Stimulated activated CD8-positive, alpha-beta memory T cell treated with anti-CD3 and anti-CD28 coated beads, Interleukin-7, amount 100 ng/mL, for 1 hour (primary cell): ENCODE measurements around the gene TRIM33.

ENCODE experiments used
- DNase-seq, 2 donors: peaks; one replicate each; pipeline ENCODE4 v3.0.0-alpha.2; 2020; ENCODE audit warnings: low read depth in 2 of 2

Gene TRIM33

GRCh38 chr1:114350731-114351445, 160.1 kb downstream of the TRIM33 start:
- no peak for DNase-seq

- DNase-seq, result no peak
Measured at GRCh38 chr1:114349891-114350605, 161.0 kb downstream of the TRIM33 start.

GRCh38 chr1:114347431-114348209, 163.4 kb downstream of the TRIM33 start:
- no peak for DNase-seq

DNA sequence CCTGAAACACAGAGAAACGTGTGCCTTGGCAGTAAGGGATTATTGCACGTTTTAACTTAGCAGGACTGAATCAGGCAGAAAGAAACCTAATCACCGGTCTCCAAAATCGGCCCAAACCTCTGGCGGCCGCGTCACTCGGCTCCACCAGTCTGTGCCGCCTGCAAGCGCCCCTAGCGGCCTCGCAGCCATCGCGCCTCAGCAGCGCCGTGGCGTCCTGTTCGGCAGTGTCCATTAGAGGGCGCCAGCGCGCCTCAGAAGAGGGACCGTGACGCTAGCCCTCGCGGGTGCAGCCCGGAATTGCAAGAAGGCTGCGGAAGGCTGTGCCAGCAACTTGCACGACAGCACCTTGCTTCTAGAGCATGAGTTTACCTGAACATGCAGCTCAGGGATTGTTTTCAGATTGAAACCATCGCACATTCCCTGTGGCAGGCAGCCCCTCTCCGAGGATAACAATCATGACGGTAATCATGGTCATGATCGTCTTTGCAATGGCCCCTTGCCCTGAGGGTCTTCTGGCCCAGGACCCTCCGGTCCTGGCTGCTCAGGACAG, 164.4 kb downstream of the TRIM33 start:
- peak; percentile 95 to 97 for DNase-seq

DNA sequence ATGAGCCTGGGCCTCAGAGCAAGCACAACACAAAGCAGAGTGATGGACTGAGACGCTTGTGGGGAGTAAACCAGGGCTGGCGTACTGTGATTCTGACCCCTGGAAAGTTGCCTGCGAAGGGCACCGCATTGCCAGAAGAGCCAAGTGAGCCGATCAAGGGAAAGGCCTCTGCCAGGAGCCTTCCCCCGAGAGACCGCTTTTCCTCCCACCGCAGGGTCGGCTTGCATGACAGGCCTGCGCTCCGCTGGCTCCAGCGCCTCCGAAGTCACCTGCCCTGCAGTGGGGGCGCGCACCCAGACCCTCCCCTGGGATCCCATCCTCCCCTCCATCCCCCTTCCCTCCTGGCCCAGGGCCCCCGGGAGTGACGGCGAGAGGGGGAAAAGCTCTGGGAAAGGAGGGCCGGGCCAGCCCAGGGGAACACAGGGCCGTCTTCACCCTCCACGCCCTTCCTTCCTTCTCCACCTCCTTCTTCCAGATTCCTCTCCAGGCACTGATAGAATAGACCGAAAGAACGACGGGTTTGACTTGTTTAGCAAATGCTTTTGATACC, 165.0 kb downstream of the TRIM33 start:
- no peak for DNase-seq

DNA sequence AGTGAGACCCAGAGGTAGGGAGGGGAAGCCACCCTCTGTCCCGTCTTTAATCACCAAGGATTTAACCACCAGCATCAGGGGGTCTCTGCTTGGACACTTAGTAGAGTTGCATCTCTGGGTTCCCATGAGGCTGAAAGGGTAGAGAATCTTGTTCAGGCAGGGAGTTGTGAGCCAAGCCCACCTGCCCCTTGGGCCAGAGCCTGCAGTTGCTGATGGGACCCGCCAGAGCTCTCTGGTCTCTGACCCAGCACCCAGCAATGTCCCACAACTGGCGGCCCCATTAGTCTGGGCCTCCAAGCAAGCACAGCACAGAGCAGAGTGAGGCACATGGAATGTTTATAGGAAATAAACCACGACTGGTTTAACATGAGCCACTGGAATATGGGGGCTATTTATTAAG, 166.3 kb downstream of the TRIM33 start:
- DNase-seq, result no peak
